ENCODE data around the gene CLDN7.
A peak's percentile ranks its signal among the peaks of the same experiment; 100 is the strongest.
"Not testable (repeated sequence)": the region's sequence is repeated elsewhere in the genome, so short reads cannot be mapped to it uniquely, and the experiment has no call there.

Gene CLDN7

DNA sequence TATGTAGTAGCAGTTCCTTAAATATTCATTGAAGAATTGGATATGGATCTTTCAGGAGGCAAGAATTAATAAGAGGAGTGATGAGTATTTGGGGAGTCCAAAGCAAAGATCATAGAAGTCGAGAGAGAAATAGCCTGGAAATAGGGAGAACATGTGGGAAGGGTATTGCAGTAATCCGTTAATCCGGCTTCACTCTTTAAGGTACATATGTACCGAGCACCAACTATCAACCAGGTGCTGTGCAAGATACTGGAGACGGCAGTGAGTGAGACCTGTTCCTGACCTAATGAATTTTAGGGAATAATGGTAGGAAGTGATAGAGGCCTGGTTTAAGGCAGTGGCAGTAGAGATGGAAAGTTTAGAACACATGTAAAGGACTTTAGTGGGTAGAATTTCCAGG lies 9.2 kb downstream of the CLDN7 start:
- DNase-seq = no peak

DNA sequence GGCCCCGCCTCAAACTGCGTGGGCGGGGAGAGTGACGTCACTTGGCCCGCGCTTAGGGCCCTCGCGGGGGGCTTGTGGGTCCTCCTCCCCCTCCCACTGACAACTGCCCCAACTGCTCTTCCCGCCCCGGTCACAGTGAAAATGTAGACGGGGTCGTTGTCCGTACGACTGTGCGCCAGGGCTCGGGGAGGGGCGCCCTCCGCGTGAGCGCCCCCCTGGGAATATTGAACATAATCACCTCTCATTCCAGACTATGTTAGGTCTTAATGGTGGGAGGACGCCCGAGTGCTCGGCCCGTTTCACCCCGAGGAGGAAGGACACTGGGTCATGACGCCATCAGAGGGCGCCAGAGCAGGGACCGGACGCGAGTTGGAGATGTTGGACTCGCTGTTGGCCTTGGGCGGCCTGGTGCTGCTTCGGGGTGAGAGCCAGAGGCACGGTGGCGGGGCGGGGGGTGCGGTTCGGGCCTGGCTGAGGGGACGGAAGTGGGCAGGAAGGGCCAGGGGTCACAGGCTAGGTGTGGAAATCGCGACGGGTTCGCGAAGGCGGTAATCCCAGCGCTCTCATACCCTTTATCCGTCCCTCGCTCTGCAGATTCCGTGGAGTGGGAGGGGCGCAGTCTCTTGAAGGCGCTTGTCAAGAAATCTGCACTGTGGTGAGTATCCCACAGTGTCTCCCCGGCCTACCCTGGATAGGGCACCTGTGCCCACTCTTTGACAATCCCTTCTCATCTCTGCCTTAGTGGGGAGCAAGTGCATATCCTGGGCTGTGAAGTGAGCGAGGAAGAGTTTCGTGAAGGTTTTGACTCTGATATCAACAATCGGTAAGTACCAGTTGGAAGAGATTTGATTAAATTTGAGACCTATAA lies 9.9 kb downstream of the CLDN7 start, which contains the start of gene ELP5:
Gene ELP5, plus strand, starts transcription at position 40 of the 868 bp plus-strand sequence. Its CDS starts 336 bp downstream, at position 376.
- DNase-seq = peak; percentile 75 to 97 (median 92)

DNA sequence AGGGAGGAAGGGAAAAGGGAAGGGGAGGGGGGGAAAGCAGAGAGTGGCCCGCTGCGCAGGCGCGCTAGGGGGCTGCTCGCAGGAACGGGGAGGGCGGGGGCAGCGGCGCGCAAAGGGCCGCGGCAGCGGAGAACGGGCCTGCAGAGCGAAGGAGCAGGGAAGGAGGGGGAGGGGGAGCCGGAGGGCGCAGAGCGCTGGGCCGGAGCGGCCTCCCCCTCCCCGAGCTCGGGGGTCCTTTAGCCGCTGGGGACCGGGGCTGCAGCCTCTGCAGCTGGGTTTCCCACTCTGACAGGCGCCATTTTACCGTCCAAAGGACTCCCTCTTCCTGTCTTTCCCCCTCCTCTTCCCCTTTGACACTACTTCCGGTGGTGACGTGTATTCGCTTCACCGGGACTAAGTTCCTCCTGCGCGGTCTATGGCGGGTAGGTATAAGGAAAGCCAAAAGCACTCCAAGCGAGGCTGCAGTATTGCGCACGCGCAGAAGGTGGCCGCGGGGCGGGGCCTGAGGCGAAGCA lies 10.6 kb downstream of the CLDN7 start, which contains the start of gene CTDNEP1:
Gene CTDNEP1, minus strand, starts transcription at position 74 of the 515 bp plus-strand sequence. CDS start 438 bp downstream, outside the sequence.
- peak; percentile 76 to 99 (median 97) for DNase-seq

DNA sequence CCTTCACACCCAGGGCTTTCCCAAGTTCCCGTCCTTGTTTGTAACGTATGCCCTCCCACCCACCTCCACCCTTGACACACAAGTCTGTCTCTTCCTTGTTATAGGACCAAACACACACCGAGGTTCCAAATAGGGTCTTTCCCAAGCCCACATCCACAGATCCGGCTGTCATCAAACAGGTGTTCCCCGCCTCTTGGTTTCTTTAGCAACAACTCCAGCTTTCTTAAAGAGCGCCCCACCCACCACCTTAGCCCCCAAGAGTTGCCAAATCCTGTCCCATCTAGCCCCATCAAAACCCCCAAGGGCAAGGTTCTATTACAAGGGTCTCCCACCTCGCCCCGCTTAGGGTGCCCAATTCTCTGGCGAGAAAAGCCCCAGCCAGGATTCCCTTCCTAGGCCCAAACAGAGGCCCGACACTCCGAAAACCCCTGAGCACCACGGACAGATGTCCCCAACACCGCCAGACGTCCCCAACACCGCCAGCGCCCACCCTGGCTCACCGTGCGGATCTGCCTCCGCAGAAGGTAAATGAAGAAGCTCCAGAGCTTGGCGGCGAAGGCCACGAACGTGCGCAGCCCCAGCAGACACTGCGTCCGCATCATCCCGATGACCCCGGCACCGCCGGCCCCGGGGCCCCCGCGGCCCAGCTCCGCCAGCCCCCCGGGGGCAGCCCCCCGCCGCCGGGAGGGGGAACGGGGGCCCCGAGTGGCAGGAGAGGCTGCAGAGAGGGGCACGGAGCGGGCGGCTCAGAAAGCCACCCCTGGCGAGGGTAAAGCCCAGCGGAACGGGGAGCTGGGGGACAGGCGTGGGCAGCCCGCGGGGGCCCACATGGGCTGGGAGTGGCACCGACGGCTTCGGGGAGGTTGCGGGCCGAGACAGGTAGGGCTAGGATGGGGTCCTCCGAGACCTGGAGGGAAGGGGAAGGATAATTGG lies 11.3 kb downstream of the CLDN7 start:
- DNase-seq = no peak

DNA sequence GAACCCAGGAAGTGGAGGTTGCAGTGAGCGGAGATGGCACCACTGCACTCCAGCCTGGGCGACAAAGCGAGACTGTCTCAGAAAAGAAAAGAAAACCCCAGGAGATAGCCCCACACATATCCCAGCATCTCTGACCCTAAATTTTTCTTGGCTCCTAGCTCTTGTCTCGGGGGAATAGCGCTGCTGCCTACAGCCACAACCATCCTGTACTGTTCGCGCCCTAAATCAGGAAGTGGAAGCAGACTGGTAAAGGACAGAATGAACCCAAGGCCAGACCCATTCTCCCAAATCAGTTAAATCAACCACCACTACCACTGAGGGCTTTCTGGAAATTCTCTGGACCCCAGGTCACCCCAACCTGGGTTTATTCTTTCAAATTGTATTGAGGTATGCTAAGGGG lies 12.4 kb downstream of the CLDN7 start:
- no peak for DNase-seq

DNA sequence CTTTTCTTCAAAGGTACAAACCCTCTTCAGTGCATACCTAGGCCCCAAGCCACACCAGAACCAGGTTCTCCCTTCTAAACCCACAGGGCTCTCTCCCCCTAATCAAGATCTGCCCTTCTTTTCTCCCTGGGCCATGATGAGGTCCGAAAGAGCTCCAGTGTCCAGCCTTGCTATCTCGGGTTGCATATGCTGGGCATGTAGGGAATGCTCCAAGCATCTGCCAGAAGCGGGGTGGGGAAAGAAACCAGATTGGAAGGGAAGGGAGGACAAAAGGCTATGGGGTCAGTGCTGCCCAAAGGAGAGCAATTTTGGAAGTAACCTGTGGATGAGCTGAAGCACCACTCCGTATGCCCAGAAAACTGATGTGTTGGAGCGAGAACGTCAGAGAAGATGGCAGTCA lies 13.1 kb downstream of the CLDN7 start:
- no peak for DNase-seq

DNA sequence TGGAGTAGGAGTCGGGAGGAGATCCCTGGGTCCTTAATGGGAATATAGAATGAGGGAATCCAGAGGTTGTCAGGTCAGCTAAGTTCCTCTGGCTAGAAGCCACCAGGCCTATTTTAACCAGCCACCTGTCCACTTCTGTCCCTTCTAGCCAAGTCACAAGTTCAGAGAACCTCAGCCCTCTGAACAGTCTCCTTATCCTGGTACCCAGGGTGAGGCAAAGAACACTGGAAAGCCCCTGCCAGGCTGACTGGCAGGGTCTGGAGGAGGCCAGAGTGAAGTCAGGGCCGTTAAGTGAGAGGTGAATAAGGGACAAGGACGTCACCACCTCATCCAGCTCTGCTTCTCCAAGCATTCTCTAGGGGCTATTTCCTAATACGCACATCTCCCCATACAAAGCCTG lies 13.5 kb downstream of the CLDN7 start:
- no peak for DNase-seq

DNA sequence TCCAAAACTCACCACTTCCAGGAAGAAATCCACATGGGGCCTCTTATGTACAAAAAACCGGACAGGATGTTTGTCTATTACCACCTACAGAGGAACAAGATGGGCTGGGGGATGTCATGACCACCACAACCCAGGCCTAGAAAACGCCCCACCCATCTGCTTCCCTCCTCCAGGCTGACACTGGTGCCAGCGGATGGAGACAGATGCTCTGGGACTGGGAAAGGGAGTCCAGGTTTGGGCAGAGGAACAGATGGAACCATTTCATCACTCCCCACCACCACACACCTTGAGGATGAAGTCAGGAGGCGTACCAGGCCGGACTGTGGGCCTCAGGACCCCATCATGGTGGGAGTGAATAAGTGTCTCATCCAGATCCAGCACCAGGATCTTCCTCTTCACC lies 15.5 kb downstream of the CLDN7 start:
- no peak for DNase-seq

DNA sequence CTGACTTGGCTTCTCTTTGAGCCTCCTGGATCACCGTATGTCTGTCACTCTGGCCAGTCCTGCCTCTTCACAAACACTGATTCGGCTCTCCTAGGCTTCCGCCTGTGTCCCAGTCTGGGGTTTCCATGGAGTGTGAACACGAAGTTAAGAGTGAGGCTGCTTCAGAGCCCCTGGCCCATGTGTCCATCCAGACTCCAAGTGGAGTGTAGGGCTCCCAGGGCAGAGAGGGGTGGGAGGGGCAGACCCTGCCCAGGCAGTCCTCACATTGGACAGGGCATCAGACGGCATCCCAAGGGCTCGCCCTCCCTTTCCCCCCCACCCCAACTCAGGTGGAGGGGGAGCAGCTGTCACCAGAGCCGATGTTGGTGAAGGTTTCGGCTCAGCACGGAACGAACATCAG lies 18.4 kb downstream of the CLDN7 start:
- not testable (repeated sequence) for DNase-seq

DNA sequence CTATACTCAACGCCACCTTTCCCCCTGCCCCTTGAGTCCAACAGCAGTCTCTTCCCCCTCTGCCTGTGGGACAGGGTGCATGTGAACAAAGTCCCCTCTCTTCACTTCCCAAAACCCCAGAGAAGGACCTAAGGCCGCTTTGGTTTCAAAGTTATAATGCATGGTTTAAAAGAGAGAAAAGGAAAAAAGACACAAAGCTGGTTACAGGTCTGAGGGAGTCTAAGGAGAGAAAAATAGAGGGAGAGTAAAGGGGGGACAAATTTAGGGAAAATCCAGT lies 18.9 kb downstream of the CLDN7 start:
- DNase-seq = no peak

DNA sequence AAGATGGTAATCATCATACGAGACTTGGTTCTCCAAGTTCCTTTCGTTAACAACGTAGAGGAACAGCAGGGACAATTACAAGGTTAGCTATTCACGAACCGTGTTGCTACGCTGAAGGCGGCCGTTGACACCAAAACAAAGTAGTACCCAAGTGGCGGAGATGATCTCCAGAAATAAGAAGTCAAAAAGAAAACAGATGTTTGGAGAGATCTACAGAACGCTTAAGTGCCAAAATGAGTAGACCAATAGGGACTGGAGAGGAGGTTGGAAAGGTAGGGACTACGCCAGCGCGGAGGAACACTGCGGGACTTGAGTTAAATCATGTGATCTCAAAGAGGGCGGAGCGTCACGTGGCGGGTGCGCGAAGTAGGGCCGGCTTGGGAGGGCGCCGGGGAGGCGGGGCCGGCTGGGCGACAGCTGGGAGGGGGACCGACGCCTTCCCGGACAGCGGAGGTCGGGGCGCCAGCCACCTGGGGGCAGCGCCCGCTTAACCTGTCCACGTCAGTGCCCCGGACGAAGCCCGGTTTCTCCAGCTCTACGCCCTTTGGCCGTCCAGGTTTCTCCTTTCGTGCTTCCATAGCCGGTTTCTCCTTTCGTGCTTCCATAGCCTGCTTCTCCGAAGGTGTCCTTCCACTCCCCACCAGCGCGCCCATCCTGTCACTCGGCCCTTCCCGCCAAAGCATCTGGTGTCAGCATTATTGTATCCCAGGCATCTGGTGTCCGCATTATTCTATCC lies 19.4 kb downstream of the CLDN7 start:
- peak; percentile 62 to 96 (median 93) for DNase-seq

DNA sequence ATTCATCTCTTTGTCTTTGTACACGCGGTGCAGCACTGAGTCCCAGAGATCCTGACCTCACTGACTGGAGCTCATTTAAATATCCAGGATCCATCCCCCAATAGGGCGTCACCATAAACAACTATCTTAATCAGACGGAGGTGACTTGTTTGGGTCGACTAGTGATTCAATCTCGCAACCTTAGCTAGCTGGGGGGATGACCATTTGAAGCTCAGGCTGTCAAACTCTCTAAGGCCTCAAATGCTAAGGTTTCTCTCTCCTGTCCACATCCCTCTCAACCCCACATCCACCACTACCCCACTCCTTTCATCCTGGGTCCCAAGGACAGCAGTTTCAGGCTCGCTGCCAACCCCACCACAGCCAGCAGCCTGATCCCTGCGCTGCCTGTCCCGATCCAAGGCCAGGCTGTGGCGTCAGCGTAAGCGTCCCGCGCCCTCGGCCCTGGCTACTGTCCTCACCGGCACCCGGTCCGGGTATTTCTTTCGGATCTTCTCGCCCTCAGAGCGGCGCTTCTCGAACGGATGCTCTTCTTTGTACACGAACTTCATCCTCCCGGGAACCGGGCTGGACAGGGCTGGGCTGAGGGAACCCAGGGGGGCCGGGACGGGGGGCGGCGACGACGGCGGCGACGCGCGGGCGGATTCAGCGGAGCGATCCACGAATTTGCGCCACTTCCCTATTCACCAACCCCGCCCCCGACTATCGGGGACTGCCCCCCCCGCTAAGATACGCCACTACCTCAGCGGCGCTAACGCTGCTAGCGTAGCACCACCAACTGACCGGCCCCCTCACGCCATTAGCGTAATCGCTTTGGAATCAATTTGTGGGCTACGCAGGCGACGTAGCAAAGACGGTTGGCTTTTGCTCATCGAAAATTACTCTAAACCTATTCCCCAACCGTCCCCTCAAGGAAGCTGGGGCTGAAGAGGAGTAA lies 20.2 kb downstream of the CLDN7 start, which contains the start of gene GABARAP:
Gene GABARAP, minus strand, starts transcription at position 667 of the 934 bp plus-strand sequence. Its CDS starts 119 bp downstream, at position 548.
- peak; percentile 76 to 96 (median 92) for DNase-seq

DNA sequence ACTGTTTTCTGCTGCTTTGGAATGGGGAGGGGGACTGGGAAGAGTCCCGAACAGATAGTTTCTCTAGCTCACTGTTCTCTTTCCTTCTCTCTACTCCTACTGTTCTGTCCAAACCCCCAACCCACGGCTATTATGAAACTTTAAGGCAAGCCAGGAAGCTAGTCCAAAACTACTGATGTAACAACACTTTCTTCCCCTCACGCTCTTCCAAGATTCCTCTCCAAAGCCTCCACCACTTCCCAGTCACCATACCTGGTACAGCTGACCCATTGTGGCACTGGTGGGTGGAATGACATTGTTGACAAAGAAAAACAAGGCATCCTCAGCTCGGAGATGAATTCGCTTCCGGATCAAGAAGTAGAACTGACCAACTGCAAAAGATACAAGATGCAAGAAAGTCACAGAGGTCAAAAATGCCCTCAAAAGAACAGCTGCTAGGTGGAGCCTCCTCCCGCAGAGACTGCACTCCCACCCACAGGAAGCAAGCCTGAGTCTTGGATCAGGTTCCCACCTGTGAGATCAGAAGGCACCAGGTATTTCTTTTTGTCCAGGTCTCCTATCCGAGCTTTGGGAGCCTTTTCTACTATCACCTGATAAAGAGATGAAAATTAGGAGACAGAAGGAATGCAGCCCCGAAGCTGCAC lies 21.1 kb downstream of the CLDN7 start:
- DNase-seq = no peak

DNA sequence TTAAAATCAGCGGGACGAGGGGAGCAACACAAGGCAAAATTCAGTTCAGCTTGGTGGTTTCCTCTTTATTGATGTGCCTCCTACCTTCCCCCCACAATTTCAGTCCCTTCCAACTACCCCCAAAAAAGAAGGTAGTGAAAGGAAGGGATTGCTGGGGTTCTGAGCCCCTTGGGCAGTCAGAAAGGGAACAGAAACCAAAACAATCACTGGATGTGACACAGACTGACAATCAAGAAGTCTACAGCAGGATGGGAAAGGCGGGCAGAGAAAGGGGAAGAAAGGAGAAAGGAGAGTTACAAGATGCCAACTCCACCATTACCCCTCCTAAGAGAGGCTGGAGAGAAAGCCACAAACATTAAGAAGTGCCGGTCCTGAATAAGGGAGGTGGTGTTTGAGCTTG lies 21.9 kb downstream of the CLDN7 start:
- DNase-seq = peak in 1 of 14 donors; percentile 34

DNA sequence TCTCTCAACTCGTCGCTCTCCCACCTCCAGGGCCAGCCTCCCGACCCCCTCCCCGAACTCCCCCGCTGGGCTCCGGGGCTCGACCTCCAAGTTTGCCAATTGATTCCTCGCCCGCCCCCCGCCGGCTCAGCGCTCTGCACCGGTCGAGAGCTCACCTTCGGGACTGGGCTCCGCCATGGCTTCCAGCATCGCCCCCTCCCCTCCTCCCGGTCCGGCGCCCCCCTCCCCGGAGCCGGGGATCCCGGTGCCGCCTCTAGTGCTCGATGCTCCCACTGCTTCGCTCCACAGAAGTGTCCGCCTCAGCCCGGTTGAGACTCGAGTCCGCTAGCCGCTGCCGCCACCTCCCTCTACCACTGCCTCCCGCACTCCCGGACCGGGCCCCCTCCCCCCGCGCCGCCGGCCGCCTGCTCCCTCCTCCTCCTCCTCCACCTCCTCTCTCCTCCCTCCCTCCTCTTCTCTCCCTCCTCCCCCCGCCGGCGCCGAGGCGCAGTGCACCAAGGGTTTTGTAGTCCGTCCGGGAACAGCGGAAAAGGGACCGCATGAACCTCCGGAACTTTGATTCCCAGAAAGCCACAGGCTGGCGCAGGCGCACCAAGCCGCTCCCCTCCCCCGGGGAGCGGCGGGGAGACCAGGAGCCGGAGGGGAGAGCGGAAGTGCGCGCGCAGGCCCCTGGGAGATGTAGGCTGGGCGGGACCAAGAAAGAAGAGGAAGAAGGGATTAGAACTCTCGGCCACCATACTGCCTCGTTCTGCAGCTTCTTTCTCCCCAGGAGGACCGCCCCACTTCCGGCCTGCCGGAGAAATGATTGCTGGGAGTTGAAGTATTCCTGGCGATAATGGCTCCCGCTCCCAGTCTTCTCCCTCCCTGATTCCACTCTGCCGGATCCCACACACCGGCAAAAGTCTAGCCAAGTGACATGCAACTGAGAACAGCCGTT lies 22.9 kb downstream of the CLDN7 start, which contains the start of gene PHF23:
Gene PHF23, minus strand, starts transcription at position 367 of the 937 bp plus-strand sequence. Its CDS starts 178 bp downstream, at position 189.
- DNase-seq = peak; percentile 96 to 100 (median 99)

DNA sequence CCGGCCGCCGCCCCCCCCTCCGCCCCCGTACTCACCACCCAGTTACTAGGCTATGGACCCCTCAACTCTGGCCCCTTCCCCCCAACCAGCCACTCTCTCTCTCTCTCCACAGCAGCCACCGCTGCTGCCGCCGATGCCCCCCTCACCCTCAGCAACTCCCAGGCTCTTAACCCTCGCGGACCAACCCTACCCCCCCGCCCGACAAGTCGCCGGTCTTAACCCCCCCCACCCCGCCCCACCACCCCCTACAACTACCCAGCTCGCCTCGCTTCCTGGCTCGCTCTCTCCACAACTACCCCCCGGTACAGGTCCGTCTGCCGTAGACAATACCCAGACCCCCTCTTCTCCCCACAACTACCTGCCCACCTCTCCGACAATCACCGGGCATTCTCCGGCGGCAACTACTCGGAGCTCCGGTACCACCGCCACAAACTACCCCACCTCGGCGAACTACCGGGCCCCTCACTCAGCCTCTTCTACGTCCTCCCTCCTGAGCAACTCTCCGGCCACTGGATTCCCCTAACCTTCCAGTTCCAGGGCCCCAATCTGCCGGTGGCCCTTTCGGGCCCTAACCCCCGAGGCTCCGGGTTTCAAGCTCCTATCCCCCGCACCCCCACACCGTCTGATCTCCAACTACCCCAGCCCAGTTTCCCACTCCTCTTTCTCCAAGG lies 23.7 kb downstream of the CLDN7 start:
- peak in 3 of 14 donors; percentile 41 to 76 (median 66) for DNase-seq

DNA sequence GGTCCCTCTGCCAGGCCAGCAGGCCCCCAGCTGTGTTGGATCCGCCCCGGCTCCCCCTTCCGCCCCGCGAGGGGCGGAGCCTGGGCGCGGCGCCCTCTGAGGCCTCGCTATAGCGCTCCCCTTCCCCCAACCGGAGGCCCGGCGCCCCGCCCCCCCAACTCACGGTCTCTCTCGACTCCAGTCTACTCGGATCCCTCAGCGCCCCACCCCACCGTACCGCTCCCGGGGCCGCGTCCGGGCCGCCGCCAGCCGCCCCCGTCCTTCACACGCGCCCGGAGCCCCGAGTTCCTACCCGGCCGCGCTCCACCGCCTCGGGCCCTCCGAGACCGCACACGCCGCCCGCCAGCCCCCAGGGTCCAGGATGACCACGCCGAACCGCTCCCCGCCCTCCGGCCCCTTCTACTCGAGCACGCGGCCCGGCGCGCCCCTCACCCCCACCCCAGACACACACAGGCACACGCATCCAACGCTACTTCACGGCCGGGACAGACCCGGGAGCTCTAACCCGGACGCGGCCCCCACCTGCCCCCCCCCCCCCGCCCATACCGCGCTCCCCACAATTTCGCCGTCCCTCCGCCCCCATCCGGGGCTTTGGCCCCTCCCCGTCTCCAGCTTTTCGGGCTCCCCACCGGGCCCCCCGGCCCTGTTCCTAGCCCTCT lies 24.4 kb downstream of the CLDN7 start:
- DNase-seq = peak in 13 of 14 donors; percentile 16 to 76 (median 45)

DNA sequence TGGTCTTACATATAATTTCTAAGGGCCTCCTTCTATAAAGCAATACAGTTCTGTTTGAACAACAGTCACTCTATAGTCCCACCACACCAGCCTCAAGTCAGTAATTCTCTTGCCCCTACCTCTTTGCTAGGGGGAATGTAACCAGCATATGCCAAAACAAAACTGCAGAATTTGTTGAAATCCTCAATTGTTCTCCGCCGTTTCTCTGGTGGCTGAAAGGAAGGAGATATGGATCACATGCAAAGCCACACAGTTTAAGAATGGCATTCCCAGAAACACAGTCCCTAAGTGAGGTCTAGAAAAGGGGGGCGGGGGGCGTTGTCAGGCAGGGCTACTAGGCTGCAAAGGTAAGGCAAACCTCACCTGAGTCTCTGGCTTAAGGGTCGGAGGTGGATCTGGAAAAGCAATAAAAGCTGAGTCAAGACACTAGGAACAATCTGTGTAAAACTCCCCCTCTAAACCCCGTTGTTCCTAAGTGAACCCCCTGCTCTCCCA lies 25.0 kb downstream of the CLDN7 start:
- no peak for DNase-seq

All from C1 segment of cervical spinal cord (tissue), 14 donors.